GM23338 (cell line): ENCODE data around the gene NFATC1. TPM values are rescaled to one million over a fixed set of nuclear protein-coding genes. Genes with fewer than 3 reads are reported as not detected.

Experiments used
- ATAC-seq: fragments of 200-7000 bp; cut with Tn5 transposase; 3 replicates; pipeline ENCODE4 v1.9.1; 2020
- DNase-seq: peaks from one replicate; pipeline ENCODE4 v3.0.0-alpha.2; 2015; ENCODE audit warnings: low spot score
- H2AFZ ChIP-seq: fragments of 200-600 bp; sonication (generic); 2 replicates; pipeline ENCODE4 v1.8.0; 2016; ENCODE audit warnings: antibody characterized with exemption, mild to moderate bottlenecking, moderate library complexity
- H3F3A ChIP-seq: fragments of 200-600 bp; sonication (generic); replicated peaks from 2 replicates; pipeline ENCODE4 v1.8.0; 2017; ENCODE audit warnings: antibody characterized with exemption, mixed run types, low read depth
- H3K27ac ChIP-seq: fragments of 200-600 bp; sonication (generic); 2 replicates; pipeline ENCODE4 v1.6.1; 2016; ENCODE audit warnings: low read depth
- H3K27me3 ChIP-seq: fragments of 200-600 bp; sonication (generic); 2 replicates; pipeline ENCODE4 v1.8.0; 2016; ENCODE audit warnings: mild to moderate bottlenecking, mixed run types, moderate library complexity; ENCODE audit not compliant: insufficient read depth
- H3K36me3 ChIP-seq: fragments of 200-600 bp; sonication (generic); 2 replicates; pipeline ENCODE4 v1.8.0; 2016; ENCODE audit warnings: mild to moderate bottlenecking; ENCODE audit not compliant: insufficient read depth
- H3K4me1 ChIP-seq: fragments of 200-600 bp; sonication (generic); 2 replicates; pipeline ENCODE4 v1.8.0; 2016; ENCODE audit warnings: mild to moderate bottlenecking, moderate library complexity; ENCODE audit not compliant: insufficient read depth
- H3K4me2 ChIP-seq: fragments of 200-600 bp; sonication (generic); 2 replicates; pipeline ENCODE4 v1.7.1; 2017; ENCODE audit warnings: mixed run types
- H3K4me3 ChIP-seq: fragments of 200-600 bp; sonication (generic); 2 replicates; pipeline ENCODE4 v1.6.1; 2016; ENCODE audit warnings: mixed run types
- H3K79me2 ChIP-seq: fragments of 200-600 bp; sonication (generic); replicated peaks from 2 replicates; pipeline ENCODE4 v1.8.0; 2017; ENCODE audit warnings: mild to moderate bottlenecking; ENCODE audit not compliant: insufficient read depth
- H3K9me2 ChIP-seq: fragments of 200-600 bp; sonication (generic); 2 replicates; pipeline ENCODE4 v1.8.0; 2017; ENCODE audit not compliant: insufficient read depth
- H4K20me1 ChIP-seq: fragments of 200-600 bp; sonication (generic); replicated peaks from 2 replicates; pipeline ENCODE4 v1.8.0; 2017; ENCODE audit warnings: mild to moderate bottlenecking; ENCODE audit not compliant: insufficient read depth
- H3K27ac Mint-ChIP-seq: 2 replicates; pipeline ENCODE4 v1.8.0; 2020; ENCODE audit warnings: inconsistent platforms, mild to moderate bottlenecking, moderate library complexity, mixed read lengths
- H3K27me3 Mint-ChIP-seq: 3 replicates; pipeline ENCODE4 v1.8.0; 2022; ENCODE audit warnings: low read depth, mild to moderate bottlenecking, moderate library complexity, mixed read lengths, inconsistent platforms; ENCODE audit not compliant: insufficient read depth, poor library complexity
- H3K36me3 Mint-ChIP-seq: 3 replicates; pipeline ENCODE4 v1.8.0; 2021; ENCODE audit warnings: low read depth, mild to moderate bottlenecking, inconsistent platforms, moderate library complexity, mixed read lengths
- H3K4me1 Mint-ChIP-seq: 3 replicates; pipeline ENCODE4 v1.8.0; 2020; ENCODE audit warnings: mild to moderate bottlenecking, inconsistent platforms, mixed read lengths
- H3K4me3 Mint-ChIP-seq: 3 replicates; pipeline ENCODE4 v1.8.0; 2021; ENCODE audit warnings: moderate library complexity, mild to moderate bottlenecking, inconsistent platforms, mixed read lengths
- H3K9me3 Mint-ChIP-seq: 3 replicates; pipeline ENCODE4 v1.8.0; 2020; ENCODE audit warnings: moderate library complexity, mild to moderate bottlenecking, inconsistent platforms, mixed read lengths
- CREB1 ChIP-seq: fragments of 250-450 bp; sonication (Bioruptor Pico); IDR thresholded peaks from 2 replicates; pipeline ENCODE4 v1.5.0; 2020; ENCODE audit warnings: low read depth, mild to moderate bottlenecking, moderate library complexity
- EZH2 ChIP-seq: fragments of 200-600 bp; sonication (generic); IDR thresholded peaks from one replicate; pipeline ENCODE4 v1.8.0; 2017; ENCODE audit warnings: antibody characterized with exemption, mild to moderate bottlenecking, low read depth; ENCODE audit not compliant: unreplicated experiment
- EZH2phosphoT487 ChIP-seq: fragments of 200-600 bp; sonication (generic); IDR thresholded peaks from one replicate; pipeline ENCODE4 v1.8.1; 2018; ENCODE audit warnings: antibody characterized with exemption; ENCODE audit not compliant: unreplicated experiment
- JUNB ChIP-seq: IDR thresholded peaks from one replicate; pipeline ENCODE4 v1.6.1; 2016; ENCODE audit warnings: antibody characterized with exemption; ENCODE audit not compliant: unreplicated experiment
- NANOG ChIP-seq: IDR thresholded peaks from 2 replicates; pipeline ENCODE4 v1.6.1; 2016; ENCODE audit warnings: antibody characterized with exemption, borderline replicate concordance
- POLR2AphosphoS5 ChIP-seq: IDR thresholded peaks from 2 replicates; pipeline ENCODE4 v1.6.1; 2016; ENCODE audit warnings: antibody characterized with exemption, low read depth
- STAT1 ChIP-seq: IDR thresholded peaks from one replicate; pipeline ENCODE4 v1.6.1; 2016; ENCODE audit warnings: antibody characterized with exemption; ENCODE audit not compliant: unreplicated experiment
- ZNF114 ChIP-seq: fragments of 250-450 bp; sonication (Bioruptor Pico); IDR thresholded peaks from 2 replicates; pipeline ENCODE4 v1.5.0; 2020; ENCODE audit warnings: mild to moderate bottlenecking, moderate library complexity
- ZNF331 ChIP-seq: fragments of 250-450 bp; sonication (Bioruptor Pico); IDR thresholded peaks from 2 replicates; pipeline ENCODE4 v1.5.0; 2020; ENCODE audit warnings: low read depth, mild to moderate bottlenecking, moderate library complexity
- polyA plus RNA-seq: library from polyadenylated mRNA; unstranded; fragments of >200 nt; fragmentation: Nextera tagmentation; extraction: Ambion mirVana; gene quantifications from 2 replicates; pipeline ENCODE4 v1.2.1, GENCODE V29; 2016
- total RNA-seq: library from RNA; depleted of rRNA; stranded (reverse); fragments of >200 nt; shearing (Covaris generic); gene quantifications from 2 replicates; pipeline ENCODE4 v1.2.3, GENCODE V29; 2014
- TF ChIP-seq, protein P1 (sequence below): IDR thresholded peaks from 2 replicates; pipeline ENCODE4 v1.6.1; 2016; ENCODE audit warnings: antibody characterized with exemption
- TF ChIP-seq, protein P2 (sequence below), 2 experiments: fragments of 200-600 bp in 1 of 2; sonication (generic) in 1 of 2; conservative IDR thresholded peaks; 2 replicates each; pipeline versions ENCODE4 v1.5.1 to v1.6.1; 2016 to 2017; ENCODE audit warnings: antibody characterized with exemption in 2 of 2, low read depth in 2 of 2, mild to moderate bottlenecking in 2 of 2, moderate library complexity in 1 of 2
- TF ChIP-seq, protein P3 (sequence below): fragments of 250-450 bp; sonication (Bioruptor Pico); IDR thresholded peaks from 2 replicates; pipeline ENCODE4 v1.5.0; 2020; ENCODE audit warnings: mild to moderate bottlenecking, moderate library complexity
- TF ChIP-seq, protein P4 (sequence below): IDR thresholded peaks from one replicate; pipeline ENCODE4 v1.6.1; 2018; ENCODE audit warnings: antibody characterized with exemption; ENCODE audit not compliant: unreplicated experiment

NFATC1 gene
- total and polyA plus RNA-seq, 2 experiments from 2014 or later = 3.9 to 6.4 TPM

DNA sequence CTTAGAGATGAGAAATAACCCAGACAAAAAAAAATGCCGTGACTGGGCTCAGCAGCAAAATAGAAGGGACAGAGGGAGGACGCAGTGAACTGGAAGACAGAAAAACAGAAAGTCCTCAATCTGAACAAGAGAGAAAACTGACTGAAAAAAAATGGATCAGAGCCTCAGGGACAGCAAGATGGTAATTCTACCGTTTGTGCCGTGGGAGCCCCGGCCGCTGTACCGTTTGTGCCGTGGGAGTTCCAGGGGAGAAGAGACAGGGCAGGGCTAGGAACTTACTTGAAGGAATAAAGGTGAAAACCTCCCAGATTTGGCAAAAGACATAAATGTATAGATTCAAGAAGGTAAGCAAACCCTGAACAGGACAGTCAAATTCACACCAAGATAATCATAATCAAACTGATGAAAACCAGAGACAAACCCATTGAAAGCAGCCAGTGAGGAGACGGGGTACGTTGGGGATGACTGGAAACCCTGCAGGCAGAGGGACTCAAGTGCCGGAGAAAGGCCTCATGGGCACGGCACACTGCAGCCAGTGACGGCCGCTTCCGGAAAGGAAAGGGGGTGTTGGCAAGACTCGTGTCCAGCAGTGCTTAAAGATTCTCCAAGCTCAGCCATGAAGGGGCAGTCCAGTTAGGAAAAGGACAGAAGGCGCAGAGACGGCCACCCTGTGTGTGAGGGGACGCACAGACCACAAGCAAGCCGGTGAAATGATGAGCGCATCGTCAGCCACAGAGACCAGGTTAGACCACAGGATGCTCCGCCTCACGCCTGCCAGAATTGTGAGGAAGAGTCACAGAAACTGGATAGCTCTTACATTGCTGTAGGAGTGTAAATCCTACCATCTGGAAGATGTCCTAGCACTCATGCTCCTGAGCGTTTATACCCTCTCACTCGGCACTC lies 40.0 kb upstream of the NFATC1 start:
- H2AFZ ChIP-seq = no peak overlapping the region
- no peaks in the 10 kb centered on the region for H3K27me3 ChIP-seq
- H3K4me2 ChIP-seq = no peak overlapping the region
- no peak for DNase-seq
- H3K4me3 ChIP-seq = no peak overlapping the region
- H3F3A ChIP-seq = no peaks in the 10 kb centered on the region
- Mint-ChIP-seq H3K9me3 (no peaks in the 10 kb centered on the region), H3K27ac (no peak overlapping the region; the same call in 1 of the 2 replicates), H3K36me3 (peaks cover 9% of the 10 kb centered on the region), H3K4me3 (no peak overlapping the region), H3K27me3 (no peaks in the 10 kb centered on the region), H3K4me1 (no peaks in the 10 kb centered on the region; the same call in 1 of the 3 replicates)
- no peaks in the 10 kb centered on the region; the same call in 1 of the 2 replicates for H4K20me1 ChIP-seq
- no peaks in the 10 kb centered on the region for H3K4me1 ChIP-seq
- peaks cover 2% of the 10 kb centered on the region; the same call in 1 of the 2 replicates for H3K36me3 ChIP-seq
- H3K27ac ChIP-seq = no peak overlapping the region
- TF ChIP-seq NANOG (no peak), ZNF114 (CRISPR knock-in tag) (no peak), JUNB (no peak), ZNF331 (CRISPR knock-in tag) (no peak), POLR2AphosphoS5 (no peak), STAT1 (no peak), EZH2phosphoT487 (no peak), EZH2 (no peak), CREB1 (CRISPR knock-in tag) (no peak)
- TF ChIP-seq, protein P1, sequence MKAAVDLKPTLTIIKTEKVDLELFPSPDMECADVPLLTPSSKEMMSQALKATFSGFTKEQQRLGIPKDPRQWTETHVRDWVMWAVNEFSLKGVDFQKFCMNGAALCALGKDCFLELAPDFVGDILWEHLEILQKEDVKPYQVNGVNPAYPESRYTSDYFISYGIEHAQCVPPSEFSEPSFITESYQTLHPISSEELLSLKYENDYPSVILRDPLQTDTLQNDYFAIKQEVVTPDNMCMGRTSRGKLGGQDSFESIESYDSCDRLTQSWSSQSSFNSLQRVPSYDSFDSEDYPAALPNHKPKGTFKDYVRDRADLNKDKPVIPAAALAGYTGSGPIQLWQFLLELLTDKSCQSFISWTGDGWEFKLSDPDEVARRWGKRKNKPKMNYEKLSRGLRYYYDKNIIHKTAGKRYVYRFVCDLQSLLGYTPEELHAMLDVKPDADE = no peak
- TF ChIP-seq, protein P2, sequence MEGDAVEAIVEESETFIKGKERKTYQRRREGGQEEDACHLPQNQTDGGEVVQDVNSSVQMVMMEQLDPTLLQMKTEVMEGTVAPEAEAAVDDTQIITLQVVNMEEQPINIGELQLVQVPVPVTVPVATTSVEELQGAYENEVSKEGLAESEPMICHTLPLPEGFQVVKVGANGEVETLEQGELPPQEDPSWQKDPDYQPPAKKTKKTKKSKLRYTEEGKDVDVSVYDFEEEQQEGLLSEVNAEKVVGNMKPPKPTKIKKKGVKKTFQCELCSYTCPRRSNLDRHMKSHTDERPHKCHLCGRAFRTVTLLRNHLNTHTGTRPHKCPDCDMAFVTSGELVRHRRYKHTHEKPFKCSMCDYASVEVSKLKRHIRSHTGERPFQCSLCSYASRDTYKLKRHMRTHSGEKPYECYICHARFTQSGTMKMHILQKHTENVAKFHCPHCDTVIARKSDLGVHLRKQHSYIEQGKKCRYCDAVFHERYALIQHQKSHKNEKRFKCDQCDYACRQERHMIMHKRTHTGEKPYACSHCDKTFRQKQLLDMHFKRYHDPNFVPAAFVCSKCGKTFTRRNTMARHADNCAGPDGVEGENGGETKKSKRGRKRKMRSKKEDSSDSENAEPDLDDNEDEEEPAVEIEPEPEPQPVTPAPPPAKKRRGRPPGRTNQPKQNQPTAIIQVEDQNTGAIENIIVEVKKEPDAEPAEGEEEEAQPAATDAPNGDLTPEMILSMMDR (conservative IDR thresholded peaks at IDR 0.05; ENCODE audit: low read depth in 2 of 2) = no peak
- TF ChIP-seq, protein P3, sequence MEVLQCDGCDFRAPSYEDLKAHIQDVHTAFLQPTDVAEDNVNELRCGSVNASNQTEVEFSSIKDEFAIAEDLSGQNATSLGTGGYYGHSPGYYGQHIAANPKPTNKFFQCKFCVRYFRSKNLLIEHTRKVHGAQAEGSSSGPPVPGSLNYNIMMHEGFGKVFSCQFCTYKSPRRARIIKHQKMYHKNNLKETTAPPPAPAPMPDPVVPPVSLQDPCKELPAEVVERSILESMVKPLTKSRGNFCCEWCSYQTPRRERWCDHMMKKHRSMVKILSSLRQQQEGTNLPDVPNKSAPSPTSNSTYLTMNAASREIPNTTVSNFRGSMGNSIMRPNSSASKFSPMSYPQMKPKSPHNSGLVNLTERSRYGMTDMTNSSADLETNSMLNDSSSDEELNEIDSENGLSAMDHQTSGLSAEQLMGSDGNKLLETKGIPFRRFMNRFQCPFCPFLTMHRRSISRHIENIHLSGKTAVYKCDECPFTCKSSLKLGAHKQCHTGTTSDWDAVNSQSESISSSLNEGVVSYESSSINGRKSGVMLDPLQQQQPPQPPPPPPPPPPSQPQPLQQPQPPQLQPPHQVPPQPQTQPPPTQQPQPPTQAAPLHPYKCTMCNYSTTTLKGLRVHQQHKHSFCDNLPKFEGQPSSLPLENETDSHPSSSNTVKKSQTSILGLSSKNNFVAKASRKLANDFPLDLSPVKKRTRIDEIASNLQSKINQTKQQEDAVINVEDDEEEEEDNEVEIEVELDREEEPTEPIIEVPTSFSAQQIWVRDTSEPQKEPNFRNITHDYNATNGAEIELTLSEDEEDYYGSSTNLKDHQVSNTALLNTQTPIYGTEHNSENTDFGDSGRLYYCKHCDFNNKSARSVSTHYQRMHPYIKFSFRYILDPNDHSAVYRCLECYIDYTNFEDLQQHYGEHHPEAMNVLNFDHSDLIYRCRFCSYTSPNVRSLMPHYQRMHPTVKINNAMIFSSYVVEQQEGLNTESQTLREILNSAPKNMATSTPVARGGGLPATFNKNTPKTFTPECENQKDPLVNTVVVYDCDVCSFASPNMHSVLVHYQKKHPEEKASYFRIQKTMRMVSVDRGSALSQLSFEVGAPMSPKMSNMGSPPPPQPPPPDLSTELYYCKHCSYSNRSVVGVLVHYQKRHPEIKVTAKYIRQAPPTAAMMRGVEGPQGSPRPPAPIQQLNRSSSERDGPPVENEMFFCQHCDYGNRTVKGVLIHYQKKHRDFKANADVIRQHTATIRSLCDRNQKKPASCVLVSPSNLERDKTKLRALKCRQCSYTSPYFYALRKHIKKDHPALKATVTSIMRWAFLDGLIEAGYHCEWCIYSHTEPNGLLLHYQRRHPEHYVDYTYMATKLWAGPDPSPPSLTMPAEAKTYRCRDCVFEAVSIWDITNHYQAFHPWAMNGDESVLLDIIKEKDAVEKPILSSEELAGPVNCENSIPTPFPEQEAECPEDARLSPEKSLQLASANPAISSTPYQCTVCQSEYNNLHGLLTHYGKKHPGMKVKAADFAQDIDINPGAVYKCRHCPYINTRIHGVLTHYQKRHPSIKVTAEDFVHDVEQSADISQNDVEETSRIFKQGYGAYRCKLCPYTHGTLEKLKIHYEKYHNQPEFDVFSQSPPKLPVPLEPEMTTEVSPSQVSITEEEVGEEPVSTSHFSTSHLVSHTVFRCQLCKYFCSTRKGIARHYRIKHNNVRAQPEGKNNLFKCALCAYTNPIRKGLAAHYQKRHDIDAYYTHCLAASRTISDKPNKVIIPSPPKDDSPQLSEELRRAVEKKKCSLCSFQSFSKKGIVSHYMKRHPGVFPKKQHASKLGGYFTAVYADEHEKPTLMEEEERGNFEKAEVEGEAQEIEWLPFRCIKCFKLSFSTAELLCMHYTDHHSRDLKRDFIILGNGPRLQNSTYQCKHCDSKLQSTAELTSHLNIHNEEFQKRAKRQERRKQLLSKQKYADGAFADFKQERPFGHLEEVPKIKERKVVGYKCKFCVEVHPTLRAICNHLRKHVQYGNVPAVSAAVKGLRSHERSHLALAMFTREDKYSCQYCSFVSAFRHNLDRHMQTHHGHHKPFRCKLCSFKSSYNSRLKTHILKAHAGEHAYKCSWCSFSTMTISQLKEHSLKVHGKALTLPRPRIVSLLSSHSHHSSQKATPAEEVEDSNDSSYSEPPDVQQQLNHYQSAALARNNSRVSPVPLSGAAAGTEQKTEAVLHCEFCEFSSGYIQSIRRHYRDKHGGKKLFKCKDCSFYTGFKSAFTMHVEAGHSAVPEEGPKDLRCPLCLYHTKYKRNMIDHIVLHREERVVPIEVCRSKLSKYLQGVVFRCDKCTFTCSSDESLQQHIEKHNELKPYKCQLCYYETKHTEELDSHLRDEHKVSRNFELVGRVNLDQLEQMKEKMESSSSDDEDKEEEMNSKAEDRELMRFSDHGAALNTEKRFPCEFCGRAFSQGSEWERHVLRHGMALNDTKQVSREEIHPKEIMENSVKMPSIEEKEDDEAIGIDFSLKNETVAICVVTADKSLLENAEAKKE (CRISPR knock-in tag) = no peak
- TF ChIP-seq, protein P4, sequence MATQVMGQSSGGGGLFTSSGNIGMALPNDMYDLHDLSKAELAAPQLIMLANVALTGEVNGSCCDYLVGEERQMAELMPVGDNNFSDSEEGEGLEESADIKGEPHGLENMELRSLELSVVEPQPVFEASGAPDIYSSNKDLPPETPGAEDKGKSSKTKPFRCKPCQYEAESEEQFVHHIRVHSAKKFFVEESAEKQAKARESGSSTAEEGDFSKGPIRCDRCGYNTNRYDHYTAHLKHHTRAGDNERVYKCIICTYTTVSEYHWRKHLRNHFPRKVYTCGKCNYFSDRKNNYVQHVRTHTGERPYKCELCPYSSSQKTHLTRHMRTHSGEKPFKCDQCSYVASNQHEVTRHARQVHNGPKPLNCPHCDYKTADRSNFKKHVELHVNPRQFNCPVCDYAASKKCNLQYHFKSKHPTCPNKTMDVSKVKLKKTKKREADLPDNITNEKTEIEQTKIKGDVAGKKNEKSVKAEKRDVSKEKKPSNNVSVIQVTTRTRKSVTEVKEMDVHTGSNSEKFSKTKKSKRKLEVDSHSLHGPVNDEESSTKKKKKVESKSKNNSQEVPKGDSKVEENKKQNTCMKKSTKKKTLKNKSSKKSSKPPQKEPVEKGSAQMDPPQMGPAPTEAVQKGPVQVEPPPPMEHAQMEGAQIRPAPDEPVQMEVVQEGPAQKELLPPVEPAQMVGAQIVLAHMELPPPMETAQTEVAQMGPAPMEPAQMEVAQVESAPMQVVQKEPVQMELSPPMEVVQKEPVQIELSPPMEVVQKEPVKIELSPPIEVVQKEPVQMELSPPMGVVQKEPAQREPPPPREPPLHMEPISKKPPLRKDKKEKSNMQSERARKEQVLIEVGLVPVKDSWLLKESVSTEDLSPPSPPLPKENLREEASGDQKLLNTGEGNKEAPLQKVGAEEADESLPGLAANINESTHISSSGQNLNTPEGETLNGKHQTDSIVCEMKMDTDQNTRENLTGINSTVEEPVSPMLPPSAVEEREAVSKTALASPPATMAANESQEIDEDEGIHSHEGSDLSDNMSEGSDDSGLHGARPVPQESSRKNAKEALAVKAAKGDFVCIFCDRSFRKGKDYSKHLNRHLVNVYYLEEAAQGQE = no peak
- ATAC-seq = no peak
- no peaks in the 10 kb centered on the region for H3K79me2 ChIP-seq
- no peaks in the 10 kb centered on the region for H3K9me2 ChIP-seq
